Fibroblast of lung (primary cell): ENCODE results near the gene REC114. TPM values are rescaled to one million over a fixed set of nuclear protein-coding genes. Genes with fewer than 3 reads are reported as not detected.
"Not testable (repeated sequence)": the region's sequence is repeated elsewhere in the genome, so short reads cannot be mapped to it uniquely, and the experiment has no call there.

Source experiments
- DNase-seq, 2 donors: peaks; one replicate each; pipeline versions ENCODE4 v3.0.0 to v3.0.0-alpha.2; 2010; ENCODE audit warnings: low read depth in 2 of 2
- H2AFZ ChIP-seq: 2 replicates; pipeline ENCODE4 v1.5.1; 2012; ENCODE audit warnings: low read length, control low read depth, inconsistent platforms
- H3K27ac ChIP-seq: 2 replicates; pipeline ENCODE4 v1.5.1; 2011; ENCODE audit warnings: low read length, control low read depth; ENCODE audit not compliant: insufficient read depth
- H3K27me3 ChIP-seq: 2 replicates; pipeline ENCODE4 v1.5.1; 2011; ENCODE audit warnings: mild to moderate bottlenecking, low read length; ENCODE audit not compliant: control insufficient read depth, insufficient read depth
- H3K36me3 ChIP-seq: 2 replicates; pipeline ENCODE4 v1.5.1; 2011; ENCODE audit warnings: low read length; ENCODE audit not compliant: control insufficient read depth, insufficient read depth
- H3K4me1 ChIP-seq: 2 replicates; pipeline ENCODE4 v1.5.1; 2011; ENCODE audit warnings: low read length; ENCODE audit not compliant: control insufficient read depth, insufficient read depth; ENCODE audit errors: extremely low read depth
- H3K4me2 ChIP-seq: 2 replicates; pipeline ENCODE4 v1.5.1; 2011; ENCODE audit warnings: low read length, control low read depth; ENCODE audit not compliant: insufficient read depth; ENCODE audit errors: extremely low read depth
- H3K4me3 ChIP-seq, 4 experiments: fragments of 200-600 bp in 1 of 4; sonication (generic) in 1 of 4; replicated peaks in 1 of 4; 2 replicates each; pipeline ENCODE4 v1.5.1; 2011 to 2016; ENCODE audit warnings: low read length in 4 of 4, low read depth in 3 of 4, mild to moderate bottlenecking in 3 of 4, control low read depth in 2 of 4, inconsistent platforms in 1 of 4, mixed read lengths in 1 of 4; ENCODE audit not compliant: insufficient read depth in 1 of 4; ENCODE audit errors: control extremely low read depth in 1 of 4
- H3K79me2 ChIP-seq: 2 replicates; pipeline ENCODE4 v1.5.1; 2012; ENCODE audit warnings: mild to moderate bottlenecking, low read length, inconsistent platforms; ENCODE audit not compliant: control insufficient read depth, insufficient read depth
- H3K9ac ChIP-seq: 2 replicates; pipeline ENCODE4 v1.5.1; 2011; ENCODE audit warnings: mild to moderate bottlenecking, low read length, control low read depth; ENCODE audit not compliant: insufficient read depth
- H3K9me3 ChIP-seq: 2 replicates; pipeline ENCODE4 v1.5.1; 2012; ENCODE audit warnings: low read depth, low read length; ENCODE audit not compliant: control insufficient read depth, insufficient read depth
- H4K20me1 ChIP-seq: 2 replicates; pipeline ENCODE4 v1.5.1; 2011; ENCODE audit warnings: low read length; ENCODE audit not compliant: control insufficient read depth, insufficient read depth; ENCODE audit errors: extremely low read depth
- CTCF ChIP-seq, 2 donors: IDR thresholded peaks in 1 of 2; conservative IDR thresholded peaks in 1 of 2; 1 replicate in 1 of 2; 2 replicates in 1 of 2; pipeline ENCODE4 v1.5.1; 2011 to 2012; ENCODE audit warnings: low read length in 2 of 2, control low read depth in 1 of 2, inconsistent platforms in 1 of 2, low read depth in 1 of 2, mild to moderate bottlenecking in 1 of 2
- EZH2 ChIP-seq: IDR thresholded peaks from 2 replicates; pipeline ENCODE4 v1.5.1; 2012; ENCODE audit warnings: low read length, control low read depth, mild to moderate bottlenecking; ENCODE audit errors: missing control alignments
- polyA plus RNA-seq, 2 donors: library from polyadenylated mRNA; depleted of rRNA in 1 of 2; stranded (reverse) in 1 of 2; unstranded in 1 of 2; fragments of >200 nt; gene quantifications; 2 replicates each; pipeline ENCODE4 v1.2.1, GENCODE V29; 2011 to 2012; ENCODE audit warnings: missing spikeins in 1 of 2
- total RNA-seq: library from RNA; depleted of rRNA; stranded (reverse); fragments of >200 nt; gene quantifications from 2 replicates; pipeline ENCODE4 v1.2.1, GENCODE V29; 2014

Gene REC114
- total and polyA plus RNA-seq, 2 donors (not counting 1 experiment from before 2014, with no cell fraction given): not detected

GRCh38 chr15:73575636-73576247, 132.8 kb downstream of the REC114 start:
- H3K9ac ChIP-seq: no peak overlapping the region
- no peaks in the 10 kb centered on the region for H3K79me2 ChIP-seq
- no peak overlapping the region for H3K4me2 ChIP-seq
- H3K4me1 ChIP-seq: peaks cover 4% of the 10 kb centered on the region
- no peak overlapping the region for H2AFZ ChIP-seq
- TF ChIP-seq CTCF (conservative IDR thresholded peaks at IDR 0.05 in 1 of 2, IDR thresholded peaks at IDR 0.05 in 1 of 2; ENCODE audit: low read depth in 1 of 2, low read length in 2 of 2) (no peak), EZH2 (no peak)
- H4K20me1 ChIP-seq: no peaks in the 10 kb centered on the region
- H3K4me3 ChIP-seq: no peak overlapping the region
- H3K9me3 ChIP-seq: no peaks in the 10 kb centered on the region
- peak in 1 of 2 donors; percentile 89 for DNase-seq
- no peaks in the 10 kb centered on the region for H3K27me3 ChIP-seq
- H3K36me3 ChIP-seq: peaks cover 5% of the 10 kb centered on the region
- H3K27ac ChIP-seq: no peak overlapping the region

- not testable (repeated sequence) for H3K9me3 ChIP-seq, H3K9ac ChIP-seq, H3K27me3 ChIP-seq, H3K36me3 ChIP-seq, DNase-seq, H4K20me1 ChIP-seq, H3K27ac ChIP-seq, H3K4me2 ChIP-seq, H3K4me1 ChIP-seq, H3K79me2 ChIP-seq, H2AFZ ChIP-seq, H3K4me3 ChIP-seq
These were observed 134.6 kb downstream of the REC114 start for GRCh38 chr15:73577593-73577992.

- Histone ChIP-seq H3K79me2 (no peaks in the 10 kb centered on the region), H3K27ac (no peak overlapping the region), H3K9ac (no peak overlapping the region), H3K4me1 (peaks cover 4% of the 10 kb centered on the region), H3K27me3 (no peaks in the 10 kb centered on the region), H3K9me3 (no peaks in the 10 kb centered on the region), H3K4me2 (no peak overlapping the region), H2AFZ (no peak overlapping the region), H3K36me3 (peaks cover 3% of the 10 kb centered on the region), H4K20me1 (no peaks in the 10 kb centered on the region), H3K4me3 (no peak overlapping the region)
- TF ChIP-seq EZH2: no peak
- TF ChIP-seq CTCF (conservative IDR thresholded peaks at IDR 0.05 in 1 of 2, IDR thresholded peaks at IDR 0.05 in 1 of 2; ENCODE audit: low read depth in 1 of 2, low read length in 2 of 2): no peak
- no peak for DNase-seq
These were observed 135.1 kb downstream of the REC114 start for GRCh38 chr15:73578026-73578425.
